Measurements from ENCODE around the gene RNU1-2.
A peak's percentile ranks its signal among the peaks of the same experiment; 100 is the strongest.
"Not testable (repeated sequence)": the region's sequence is repeated elsewhere in the genome, so short reads cannot be mapped to it uniquely, and the experiment has no call there.

The RNU1-2 gene

GRCh38 chr1:16888860-16889816, 6.6 kb upstream of the RNU1-2 start:
- DNase-seq, result peak; percentile 93

- not testable (repeated sequence) for DNase-seq
Observed at GRCh38 chr1:16890539-16891021, 5.2 kb upstream of the RNU1-2 start.

GRCh38 chr1:16891057-16891456, 4.7 kb upstream of the RNU1-2 start:
- not testable (repeated sequence) for DNase-seq

- not testable (repeated sequence) for DNase-seq
Observed at GRCh38 chr1:16892978-16893525, 2.7 kb upstream of the RNU1-2 start.

GRCh38 chr1:16893796-16894195, 2.0 kb upstream of the RNU1-2 start:
- DNase-seq, result not testable (repeated sequence)

GRCh38 chr1:16894338-16894737, 1.4 kb upstream of the RNU1-2 start:
- DNase-seq, result not testable (repeated sequence)

GRCh38 chr1:16895233-16895597, 565 bp upstream of the RNU1-2 start:
- DNase-seq, result not testable (repeated sequence)

- peak; percentile 73 for DNase-seq
Observed at GRCh38 chr1:16896316-16897055, 706 bp downstream of the RNU1-2 start.

GRCh38 chr1:16897653-16898052, 1.9 kb downstream of the RNU1-2 start:
- DNase-seq, result not testable (repeated sequence)

- not testable (repeated sequence) for DNase-seq
Observed at GRCh38 chr1:16898298-16898697, 2.5 kb downstream of the RNU1-2 start.

GRCh38 chr1:16899020-16899419, 3.2 kb downstream of the RNU1-2 start:
- not testable (repeated sequence) for DNase-seq

GRCh38 chr1:16900751-16901150, 5.0 kb downstream of the RNU1-2 start:
- no peak for DNase-seq

- not testable (repeated sequence) for DNase-seq
Observed at GRCh38 chr1:16901371-16901770, 5.6 kb downstream of the RNU1-2 start.

GRCh38 chr1:16903054-16903453, 7.3 kb downstream of the RNU1-2 start:
- no peak for DNase-seq

- DNase-seq, result no peak
Observed at GRCh38 chr1:16903458-16903796, 7.6 kb downstream of the RNU1-2 start.

- peak; percentile 100 for DNase-seq
Observed at GRCh38 chr1:16904560-16905109, 8.9 kb downstream of the RNU1-2 start.

GRCh38 chr1:16905110-16905867, 9.5 kb downstream of the RNU1-2 start:
- peak; percentile 98 for DNase-seq

- DNase-seq, result no peak
Observed at GRCh38 chr1:16905868-16906702, 10.3 kb downstream of the RNU1-2 start.

GRCh38 chr1:16906873-16907272, 11.1 kb downstream of the RNU1-2 start:
- no peak for DNase-seq

- no peak for DNase-seq
Observed at GRCh38 chr1:16907870-16908758, 12.3 kb downstream of the RNU1-2 start.
